ENCODE measurements around the gene ZNF697. TPM values are rescaled to one million over a fixed set of nuclear protein-coding genes. Genes with fewer than 3 reads are reported as not detected.
"Not testable (repeated sequence)": the region's sequence is repeated elsewhere in the genome, so short reads cannot be mapped to it uniquely, and the experiment has no call there.

Gene ZNF697
- polyA plus RNA-seq, result 1 to 10 TPM; 1.1 to 3.8 (median 1.6) TPM

- WGBS, 3 donors, result 0 to 1% (median 1%) methylated on average over 79 to 81 of the region's 81 CpGs
Observed at GRCh38 chr1:119647734-119648619, at the start of gene ZNF697. Gene ZNF697 (minus strand): TSS chr1:119648266. CDS start chr1:119626100, 22,166 bp downstream.

GRCh38 chr1:119697598-119697997, 49.5 kb upstream of the ZNF697 start:
- WGBS, 3 donors, result 71 to 78% (median 73%) methylated on average over 3 of the region's 3 CpGs
- no peak overlapping the region for H3K27ac ChIP-seq (ENCODE audit: low read depth, low read length)

More at GRCh38 chr1:119647734-119648619, at the start of gene ZNF697:
- H3K27ac ChIP-seq (ENCODE audit: low read depth, low read length), result no peak within 1 kb of the TSS

- H3K27ac ChIP-seq (ENCODE audit: low read depth, low read length), result not testable (repeated sequence)
- WGBS, 3 donors, result 46 to 82% (median 82%) methylated on average over 4 of the region's 4 CpGs
Observed at GRCh38 chr1:119696863-119697262, 48.8 kb upstream of the ZNF697 start.

GRCh38 chr1:119689511-119689910, 41.4 kb upstream of the ZNF697 start:
- H3K27ac ChIP-seq (ENCODE audit: low read depth, low read length), result no peak overlapping the region

GRCh38 chr1:119688810-119689209, 40.7 kb upstream of the ZNF697 start:
- H3K27ac ChIP-seq (ENCODE audit: low read depth, low read length), result no peak overlapping the region

- 57 to 73% (median 66%) methylated on average over 2 of the region's 2 CpGs for WGBS, 3 donors
- H3K27ac ChIP-seq (ENCODE audit: low read depth, low read length), result no peak overlapping the region
Observed at GRCh38 chr1:119687434-119688079, 39.5 kb upstream of the ZNF697 start.

- WGBS, 3 donors, result 58 to 85% (median 79%) methylated on average over 3 of the region's 3 CpGs
- no peak overlapping the region for H3K27ac ChIP-seq (ENCODE audit: low read depth, low read length)
Observed at GRCh38 chr1:119686661-119687060, 38.6 kb upstream of the ZNF697 start.

- 85 to 97% (median 97%) methylated on average over 1 of the region's 1 CpG for WGBS, 3 donors
- H3K27ac ChIP-seq (ENCODE audit: low read depth, low read length), result no peak overlapping the region
Observed at GRCh38 chr1:119683893-119684292, 35.8 kb upstream of the ZNF697 start.

GRCh38 chr1:119682141-119682540, 34.1 kb upstream of the ZNF697 start:
- H3K27ac ChIP-seq (ENCODE audit: low read depth, low read length), result no peak overlapping the region

- no peak overlapping the region for H3K27ac ChIP-seq (ENCODE audit: low read depth, low read length)
- 90 to 96% (median 92%) methylated on average over 2 of the region's 2 CpGs for WGBS, 3 donors
Observed at GRCh38 chr1:119681560-119681959, 33.5 kb upstream of the ZNF697 start.

GRCh38 chr1:119680723-119681122, 32.7 kb upstream of the ZNF697 start:
- WGBS, 3 donors, result 82 to 91% (median 84%) methylated on average over 2 of the region's 2 CpGs
- H3K27ac ChIP-seq (ENCODE audit: low read depth, low read length), result no peak overlapping the region

GRCh38 chr1:119680193-119680592, 32.1 kb upstream of the ZNF697 start:
- WGBS, 3 donors, result 90 to 96% (median 94%) methylated on average over 3 of the region's 3 CpGs
- H3K27ac ChIP-seq (ENCODE audit: low read depth, low read length), result no peak overlapping the region

GRCh38 chr1:119679223-119679622, 31.2 kb upstream of the ZNF697 start:
- no peak overlapping the region for H3K27ac ChIP-seq (ENCODE audit: low read depth, low read length)
- WGBS, 3 donors, result 95 to 100% (median 98%) methylated on average over 1 of the region's 1 CpG

- H3K27ac ChIP-seq (ENCODE audit: low read depth, low read length), result no peak overlapping the region
- WGBS, 3 donors, result 73 to 77% (median 74%) methylated on average over 6 to 8 of the region's 8 CpGs
Observed at GRCh38 chr1:119676571-119677206, 28.6 kb upstream of the ZNF697 start.

GRCh38 chr1:119675349-119676345, 27.6 kb upstream of the ZNF697 start:
- no peak overlapping the region for H3K27ac ChIP-seq (ENCODE audit: low read depth, low read length)
- 9 to 16% (median 14%) methylated on average over 16 of the region's 16 CpGs for WGBS, 3 donors

- no peak overlapping the region for H3K27ac ChIP-seq (ENCODE audit: low read depth, low read length)
- WGBS, 3 donors, result 34 to 66% (median 40%) methylated on average over 6 of the region's 6 CpGs
Observed at GRCh38 chr1:119674835-119675289, 26.8 kb upstream of the ZNF697 start.

GRCh38 chr1:119674111-119674526, 26.1 kb upstream of the ZNF697 start:
- H3K27ac ChIP-seq (ENCODE audit: low read depth, low read length), result no peak overlapping the region
- WGBS, 3 donors, result 68 to 84% (median 80%) methylated on average over 4 of the region's 4 CpGs

All from adipose tissue (tissue), 3 donors.